A549 (cell line): ENCODE results near the gene UTP4. TPM values are rescaled to one million over a fixed set of nuclear protein-coding genes. Genes with fewer than 3 reads are reported as not detected.

Experiments
- ATAC-seq, 2 experiments: fragments of 200-7000 bp in 1 of 2; fragments of >200 bp in 1 of 2; cut with Nextera tagmentation in 1 of 2; cut with Tn5 transposase in 1 of 2; 3 replicates each; pipeline versions ENCODE4 v1.8.0 to v1.9.1; 2018 to 2020; ENCODE audit warnings: mild to moderate bottlenecking in 1 of 2, moderate library complexity in 1 of 2
- CTCF ChIA-PET: fragments of 300-600 bp; sonication (Branson Sonifier 250); formaldehyde crosslinking; extraction: SDS; loops from one replicate; lab custom pipeline; 2021; ENCODE audit warnings: antibody characterized with exemption, inconsistent platforms; lab: Yijun Ruan, JAX
- POLR2A ChIA-PET: fragments of 350-600 bp; formaldehyde crosslinking; extraction: SDS; loops from one replicate; lab custom pipeline; 2021; ENCODE audit warnings: antibody characterized with exemption, inconsistent platforms; lab: Yijun Ruan, JAX
- DNase-seq, 2 experiments: peaks; one replicate each; pipeline versions ENCODE4 v3.0.0 to v3.0.0-alpha.2; 2011 to 2016; ENCODE audit warnings: low read depth in 1 of 2, low spot score in 1 of 2
- FAIRE-seq: peaks from 2 replicates; lab custom pipeline; 2011; peaks lifted over from hg19 to GRCh38; lab: Jason Lieb, UNC
- H3K27ac ChIP-seq, 2 experiments: fragments of >200 bp; sonication (Bioruptor Twin); formaldehyde crosslinking; 3 replicates each; pipeline ENCODE4 v1.5.1; 2016 to 2017
- H3K4me1 ChIP-seq: fragments of >200 bp; sonication (Bioruptor Twin); formaldehyde crosslinking; 3 replicates; pipeline ENCODE4 v1.6.1; 2016
- H3K4me2 ChIP-seq: fragments of >200 bp; sonication (Bioruptor Twin); formaldehyde crosslinking; 3 replicates; pipeline ENCODE4 v1.6.1; 2016
- H3K4me3 ChIP-seq: fragments of >200 bp; sonication (Bioruptor Twin); formaldehyde crosslinking; 3 replicates; pipeline ENCODE4 v1.5.1; 2016
- H3K9me3 ChIP-seq: fragments of >200 bp; sonication (Bioruptor Twin); formaldehyde crosslinking; 3 replicates; pipeline ENCODE4 v1.6.1; 2016
- BCL3 ChIP-seq: fragments of >200 bp; sonication (Bioruptor Twin); formaldehyde crosslinking; IDR thresholded peaks from 3 replicates; pipeline ENCODE4 v1.6.1; 2016
- EHF ChIP-seq: fragments of 250-450 bp; sonication (Bioruptor Pico); IDR thresholded peaks from 2 replicates; pipeline ENCODE4 v1.5.0; 2020; ENCODE audit warnings: mild to moderate bottlenecking
- EHMT2 ChIP-seq: fragments of 200-600 bp; sonication (generic); IDR thresholded peaks from 2 replicates; pipeline ENCODE4 v1.6.1; 2016; ENCODE audit warnings: antibody characterized with exemption, low read depth, mild to moderate bottlenecking, moderate library complexity
- FOSL2 ChIP-seq, 2 experiments: fragments of 450-650 bp in 1 of 2; fragments of >200 bp in 1 of 2; sonication (Bioruptor Twin) in 1 of 2; formaldehyde crosslinking; IDR thresholded peaks; 2 replicates each; pipeline versions ENCODE4 v1.5.0 to v1.6.1; 2016 to 2020; ENCODE audit warnings: mild to moderate bottlenecking in 1 of 2, moderate library complexity in 1 of 2
- HMGXB4 ChIP-seq: fragments of 250-450 bp; sonication (Bioruptor Pico); IDR thresholded peaks from 2 replicates; pipeline ENCODE4 v1.5.0; 2021; ENCODE audit warnings: mild to moderate bottlenecking, moderate library complexity, borderline replicate concordance
- JUN ChIP-seq, 2 experiments: fragments of >200 bp; sonication (Bioruptor Twin); formaldehyde crosslinking; IDR thresholded peaks; 2 replicates in 1 of 2; 3 replicates in 1 of 2; pipeline ENCODE4 v1.6.1; 2016 to 2017
- MAX ChIP-seq: IDR thresholded peaks from 2 replicates; pipeline ENCODE4 v1.6.1; 2012
- MAZ ChIP-seq: fragments of 150-350 bp; IDR thresholded peaks from 2 replicates; pipeline ENCODE4 v1.6.1; 2014; ENCODE audit warnings: antibody characterized with exemption, low read depth, low read length, borderline replicate concordance
- MYC ChIP-seq: IDR thresholded peaks from 2 replicates; pipeline ENCODE4 v1.6.1; 2012; ENCODE audit warnings: mild to moderate bottlenecking, inconsistent platforms, low read length, improper control_type of control experiment, borderline replicate concordance
- PBX3 ChIP-seq: IDR thresholded peaks from 2 replicates; pipeline ENCODE4 v1.6.1; 2012
- PHF8 ChIP-seq: fragments of 200-600 bp; sonication (generic); IDR thresholded peaks from 2 replicates; pipeline ENCODE4 v1.6.1; 2016; ENCODE audit warnings: low read depth, mild to moderate bottlenecking, antibody characterized with exemption, moderate library complexity, borderline replicate concordance
- POLR2A ChIP-seq: IDR thresholded peaks from 2 replicates; pipeline ENCODE4 v1.6.1; 2012; ENCODE audit warnings: mild to moderate bottlenecking, low read length
- REST ChIP-seq: fragments of 200-600 bp; sonication (generic); IDR thresholded peaks from 2 replicates; pipeline ENCODE4 v1.6.1; 2016; ENCODE audit warnings: antibody characterized with exemption, mild to moderate bottlenecking, moderate library complexity
- TP53 ChIP-seq: fragments of 250-450 bp; sonication (Bioruptor Pico); IDR thresholded peaks from 2 replicates; pipeline ENCODE4 v1.5.0; 2021; ENCODE audit warnings: mild to moderate bottlenecking, moderate library complexity
- USF2 ChIP-seq: fragments of 450-650 bp; IDR thresholded peaks from 2 replicates; pipeline ENCODE4 v1.6.1; 2014; ENCODE audit warnings: antibody characterized with exemption
- ZC3H11A ChIP-seq: fragments of 450-650 bp; IDR thresholded peaks from 2 replicates; pipeline ENCODE4 v1.6.1; 2014; ENCODE audit warnings: antibody characterized with exemption, mild to moderate bottlenecking
- WGBS: methylation state at CpG from one replicate; pipeline ENCODE4 v1.1.6; 2017; ENCODE audit errors: missing lambda C conversion rate; 5-methylcytosine and 5-hydroxymethylcytosine counted together
- polyA minus RNA-seq: library from RNA; depleted of rRNA, polyadenylated mRNA; stranded (reverse); fragments of >200 nt; gene quantifications from 2 replicates; pipeline ENCODE4 v1.2.3, GENCODE V29; 2011; rRNA and poly(A)+ RNA removed
- polyA plus RNA-seq, 4 experiments: library from polyadenylated mRNA; depleted of rRNA in 3 of 4; stranded (reverse); fragments of >200 nt; fragmentation: RNase III in 1 of 4; extraction: RNeasy Plus Mini Kit Qiagen cat#74134 plus additional on column Dnase treatment in 1 of 4; gene quantifications; 2 replicates in 3 of 4; 3 replicates in 1 of 4; pipeline ENCODE4 v1.2.3, GENCODE V29; 2011 to 2017

The UTP4 gene
- polyA plus RNA-seq (2011; rRNA removed): 118 TPM in 2 replicates
- 97.9 and 112 TPM in 2 replicates for polyA plus RNA-seq (2012; cell fraction: cytosol; rRNA removed)
- 101 and 109 TPM in 2 replicates for polyA plus RNA-seq (2012; cell fraction: nucleus; rRNA removed)
- 77.1 to 87.3 TPM (median 78.8 TPM) in 3 replicates for polyA plus RNA-seq (2017; fragmentation: RNase III; extraction: RNeasy Plus Mini Kit Qiagen cat#74134 plus additional on column Dnase treatment)
- 132 and 150 TPM in 2 replicates for polyA minus RNA-seq

GRCh38 chr16:69132424-69133252 lies at the start of gene UTP4, which contains the start of gene CHTF8:
UTP4 (plus strand) TSS chr16:69132649; CDS start chr16:69133460, 811 bp downstream.
CHTF8 (minus strand) TSS chr16:69132588; CDS start chr16:69121458, 11,130 bp downstream.
- ATAC-seq: peak; percentile 96
- 2% methylated on average over 26 of the region's 78 CpGs for WGBS

More at GRCh38 chr16:69132424-69133252, at the start of gene UTP4, which contains the start of gene CHTF8:
- Histone ChIP-seq H3K27ac (peak within 1 kb of the TSS; percentile 93 to 96), H3K9me3 (no peaks in the 10 kb centered on the region), H3K4me1 (peaks cover 26% of the 10 kb centered on the region), H3K4me2 (peak within 1 kb of the TSS; percentile 88), H3K4me3 (peak within 1 kb of the TSS; percentile 79)
- FAIRE-seq (no peak), DNase-seq (peak; percentile 85 to 88)
- POLR2A ChIA-PET: interaction anchor here (0.5 to 0.6 kb wide), 2 partner anchors 19 to 285 kb away, joined by 3 read pairs; no protein-coding TSS in a partner anchor
- no peak for TF ChIP-seq ZC3H11A
- TF ChIP-seq TP53: peak; percentile 53; the same call in 1 of the 2 replicates
- no peak for TF ChIP-seq EHF (CRISPR knock-in tag)
- TF ChIP-seq POLR2A: peak; percentile 85
- TF ChIP-seq MYC: peak; percentile 97
- TF ChIP-seq MAX: peak; percentile 98
- TF ChIP-seq PHF8: peak; percentile 70; the same call in 1 of the 2 replicates
- TF ChIP-seq HMGXB4 (CRISPR knock-in tag): no peak
- peak; percentile 55 to 98 for TF ChIP-seq JUN (IDR thresholded peaks at IDR 0.05)
- TF ChIP-seq BCL3: peak; percentile 96
- TF ChIP-seq PBX3: no peak; the same call in 1 of the 2 replicates
- peak; percentile 51; the same call in 1 of the 2 replicates for TF ChIP-seq USF2
- TF ChIP-seq EHMT2: no peak
- no peak for TF ChIP-seq REST
- TF ChIP-seq MAZ: 0 out of 2 replicates have a peak, but pooled peaks have one; percentile 9
- TF ChIP-seq FOSL2 (IDR thresholded peaks at IDR 0.05): no peak
- 0 out of 2 replicates have a peak, but pooled peaks have one; percentile 16 for TF ChIP-seq FOSL2 (CRISPR knock-in tag; IDR thresholded peaks at IDR 0.05)
- CTCF ChIA-PET: interaction anchor here (0.5 to 1.4 kb wide), 7 partner anchors 11 to 289 kb away, joined by 3 to 5 read pairs (median 4); partner anchors contain the start of gene TANGO6
